Keratinocyte (primary cell): Measurements from ENCODE around the gene ATAD2B. TPM values are rescaled to one million over a fixed set of nuclear protein-coding genes. Genes with fewer than 3 reads are reported as not detected.
A peak's percentile ranks its signal among the peaks of the same experiment; 100 is the strongest.

Experiments used
- DNase-seq: peaks from one replicate; pipeline ENCODE4 v3.0.0-alpha.2; 2011; ENCODE audit warnings: low read depth, missing footprints, low spot score
- FAIRE-seq: peaks from 2 replicates; lab custom pipeline; 2011; peaks lifted over from hg19 to GRCh38; lab: Jason Lieb, UNC
- H2AFZ ChIP-seq: 2 replicates; pipeline ENCODE4 v1.6.0; 2012; ENCODE audit warnings: low read length, control low read depth, inconsistent platforms; ENCODE audit not compliant: control insufficient read depth
- H3K27ac ChIP-seq: 2 replicates; pipeline ENCODE4 v1.5.1; 2011; ENCODE audit warnings: low read length; ENCODE audit not compliant: control insufficient read depth, insufficient read depth
- H3K27me3 ChIP-seq: 3 replicates; pipeline ENCODE4 v1.6.0; 2011; ENCODE audit warnings: low read length; ENCODE audit not compliant: control insufficient read depth, insufficient read depth; ENCODE audit errors: extremely low read depth
- H3K36me3 ChIP-seq, 2 experiments: 2 replicates in 1 of 2; 3 replicates in 1 of 2; pipeline ENCODE4 v1.5.1; 2011; ENCODE audit warnings: low read length in 2 of 2, mild to moderate bottlenecking in 1 of 2; ENCODE audit not compliant: control insufficient read depth in 2 of 2, insufficient read depth in 2 of 2; ENCODE audit errors: extremely low read depth in 1 of 2
- H3K4me1 ChIP-seq: 3 replicates; pipeline ENCODE4 v1.5.1; 2011; ENCODE audit warnings: low read length; ENCODE audit not compliant: control insufficient read depth, insufficient read depth; ENCODE audit errors: extremely low read depth
- H3K4me2 ChIP-seq: 3 replicates; pipeline ENCODE4 v1.6.0; 2011; ENCODE audit warnings: low read depth, low read length; ENCODE audit not compliant: control insufficient read depth, insufficient read depth; ENCODE audit errors: extremely low read depth
- H3K4me3 ChIP-seq, 3 experiments: fragments of 200-600 bp in 1 of 3; sonication (generic) in 1 of 3; 2 replicates in 2 of 3; 3 replicates in 1 of 3; pipeline ENCODE4 v1.5.1; 2011 to 2016; ENCODE audit warnings: low read length in 3 of 3, mild to moderate bottlenecking in 3 of 3, control low read depth in 2 of 3, inconsistent platforms in 1 of 3, low read depth in 1 of 3, mixed read lengths in 1 of 3, mixed run types in 1 of 3, moderate library complexity in 1 of 3; ENCODE audit not compliant: control insufficient read depth in 2 of 3, insufficient read depth in 2 of 3; ENCODE audit errors: extremely low read depth in 1 of 3
- H3K79me2 ChIP-seq: 2 replicates; pipeline ENCODE4 v1.6.0; 2012; ENCODE audit warnings: low read length; ENCODE audit not compliant: control insufficient read depth, insufficient read depth
- H3K9ac ChIP-seq: 3 replicates; pipeline ENCODE4 v1.6.0; 2011; ENCODE audit warnings: low read length; ENCODE audit not compliant: control insufficient read depth, insufficient read depth; ENCODE audit errors: extremely low read depth
- H3K9me1 ChIP-seq: 3 replicates; pipeline ENCODE4 v1.6.0; 2011; ENCODE audit warnings: low read length; ENCODE audit not compliant: control insufficient read depth, insufficient read depth; ENCODE audit errors: extremely low read depth
- H3K9me3 ChIP-seq: 2 replicates; pipeline ENCODE4 v1.5.1; 2012; ENCODE audit warnings: low read depth, low read length; ENCODE audit not compliant: control insufficient read depth
- H4K20me1 ChIP-seq: 3 replicates; pipeline ENCODE4 v1.6.0; 2011; ENCODE audit warnings: low read length; ENCODE audit not compliant: control insufficient read depth, insufficient read depth; ENCODE audit errors: extremely low read depth
- CTCF ChIP-seq, 3 experiments: IDR thresholded peaks in 1 of 3; conservative IDR thresholded peaks in 1 of 3; optimal IDR thresholded peaks in 1 of 3; 2 replicates in 2 of 3; 3 replicates in 1 of 3; pipeline versions ENCODE3 to v1.5.1; 2011; ENCODE audit warnings: low read length in 3 of 3, mild to moderate bottlenecking in 3 of 3, moderate library complexity in 2 of 3, control low read depth in 1 of 3, inconsistent platforms in 1 of 3; ENCODE audit not compliant: insufficient read depth in 2 of 3; ENCODE audit errors: extremely low read depth in 1 of 3
- EZH2 ChIP-seq: IDR thresholded peaks from one replicate; pipeline ENCODE4 v1.6.1; 2012; ENCODE audit warnings: inconsistent platforms, mild to moderate bottlenecking, low read length, moderate library complexity
- dilution Hi-C: fragments of 300-500 bp; cut with MboI; formaldehyde crosslinking; loops from one replicate; pipeline ENCODE4 v1.7.0; 2020; ENCODE audit warnings: low sequenced_read_pairs; ENCODE audit not compliant: extremely low pct_ligation_motif_present
- polyA plus RNA-seq, 5 experiments: library from polyadenylated mRNA; depleted of rRNA in 3 of 5; stranded (reverse) in 3 of 5; stranded (forward) in 1 of 5; unstranded in 1 of 5; fragments of >200 nt; gene quantifications; 1 replicate in 1 of 5; 2 replicates in 3 of 5; 3 replicates in 1 of 5; pipeline versions ENCODE4 v1.2.1 to v1.2.3, GENCODE V29; 2011 to 2012; ENCODE audit warnings: missing spikeins in 2 of 5, low read depth in 1 of 5, low replicate concordance in 1 of 5

ATAD2B gene
- polyA plus RNA-seq, 1 donor (not counting 4 experiments of a cell fraction or from before 2014, with no cell fraction given), result 4.4 TPM

- no peaks in the 10 kb centered on the region for H3K27me3 ChIP-seq
- peak overlapping the region; percentile 95 for H3K4me2 ChIP-seq
- H3K4me3 ChIP-seq, result peak overlapping the region in 1 of 3 experiments; percentile 73
- H4K20me1 ChIP-seq, result peaks cover 7% of the 10 kb centered on the region
- H3K9me1 ChIP-seq, result no peaks in the 10 kb centered on the region
- H3K9ac ChIP-seq, result peak overlapping the region; percentile 72
- H2AFZ ChIP-seq, result peak overlapping the region; percentile 40
- TF ChIP-seq CTCF (optimal IDR thresholded peaks at IDR 0.05 in 1 of 3, IDR thresholded peaks at IDR 0.05 in 1 of 3, conservative IDR thresholded peaks at IDR 0.05 in 1 of 3; ENCODE audit: extremely low read depth in 1 of 3, insufficient read depth in 2 of 3, low read length in 3 of 3) (no peak), EZH2 (no peak)
- DNase-seq, result no peak
- dilution Hi-C loops, result no loop called here
- no peak for FAIRE-seq
- peaks cover 26% of the 10 kb centered on the region for H3K4me1 ChIP-seq
- H3K36me3 ChIP-seq, result no peaks in the 10 kb centered on the region
- H3K27ac ChIP-seq, result peak overlapping the region; percentile 93
- H3K9me3 ChIP-seq, result no peaks in the 10 kb centered on the region
- H3K79me2 ChIP-seq, result peaks cover 31% of the 10 kb centered on the region
Measured at GRCh38 chr2:23900133-23900532, 26.8 kb downstream of the ATAD2B start.

GRCh38 chr2:23871206-23871605 lies 55.7 kb downstream of the ATAD2B start:
- Histone ChIP-seq H3K79me2 (no peaks in the 10 kb centered on the region), H3K4me3 (no peak overlapping the region), H3K9me3 (no peaks in the 10 kb centered on the region), H2AFZ (no peak overlapping the region), H3K27ac (no peak overlapping the region), H3K27me3 (no peaks in the 10 kb centered on the region), H3K9me1 (no peaks in the 10 kb centered on the region), H3K9ac (no peak overlapping the region), H3K4me1 (no peaks in the 10 kb centered on the region), H3K36me3 (peaks cover 0 to 18% of the 10 kb centered on the region in 2 experiments), H4K20me1 (no peaks in the 10 kb centered on the region), H3K4me2 (no peak overlapping the region)
- FAIRE-seq (no peak), DNase-seq (no peak)
- TF ChIP-seq EZH2, result no peak
- no peak for TF ChIP-seq CTCF (optimal IDR thresholded peaks at IDR 0.05 in 1 of 3, IDR thresholded peaks at IDR 0.05 in 1 of 3, conservative IDR thresholded peaks at IDR 0.05 in 1 of 3; ENCODE audit: extremely low read depth in 1 of 3, insufficient read depth in 2 of 3, low read length in 3 of 3)
- dilution Hi-C loops, result no loop called here
